SK-N-MC (cell line): ENCODE measurements around the gene CTDSP2.

ENCODE experiments used
- EZH2 ChIP-seq: fragments of 200-600 bp; sonication (generic); IDR thresholded peaks from one replicate; pipeline ENCODE4 v1.6.1; 2017; ENCODE audit warnings: antibody characterized with exemption
- POLR2AphosphoS5 ChIP-seq: IDR thresholded peaks from 2 replicates; pipeline ENCODE4 v1.6.1; 2012; ENCODE audit warnings: mild to moderate bottlenecking, low read depth, low read length, borderline replicate concordance

DNA sequence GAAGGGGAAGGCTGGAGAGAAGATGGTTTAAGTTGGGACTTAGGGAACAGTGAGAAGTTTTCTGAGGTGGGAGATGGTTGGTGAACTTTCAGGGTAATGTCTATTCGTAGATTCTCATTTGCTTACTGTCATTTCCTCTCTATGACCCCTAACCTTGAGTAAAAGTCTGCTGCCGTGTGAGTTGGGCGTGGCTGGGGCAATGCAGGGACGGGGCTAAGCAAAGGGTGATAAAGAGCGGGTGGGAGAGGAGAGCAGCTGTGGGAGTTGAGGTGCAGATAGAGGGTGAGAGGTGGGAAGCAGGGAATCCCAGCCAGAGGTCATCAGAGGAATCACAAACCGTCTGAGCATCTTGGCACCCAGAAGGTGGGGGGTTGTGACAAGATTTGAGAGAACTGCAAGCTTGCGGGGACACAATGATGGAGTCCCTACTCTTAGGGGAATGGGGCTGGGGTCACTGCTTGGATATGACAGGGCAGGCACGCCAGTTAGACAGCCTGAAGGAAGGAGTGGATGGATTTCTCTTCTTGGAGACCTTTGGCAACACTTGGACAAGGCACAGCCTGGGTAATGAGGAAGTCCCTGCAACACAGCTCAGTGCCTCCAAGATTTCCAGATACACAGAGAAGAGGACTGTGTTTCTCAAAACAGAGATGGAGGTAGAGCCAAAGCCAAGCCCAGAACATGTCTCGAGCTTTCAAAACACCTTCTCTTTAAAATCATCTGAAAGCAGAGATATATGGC lies 45.9 kb upstream of the CTDSP2 start:
- TF ChIP-seq EZH2 (no peak), POLR2AphosphoS5 (no peak)
